ENCODE results near the gene SERPINB6.
"Not testable (repeated sequence)": the region's sequence is repeated elsewhere in the genome, so short reads cannot be mapped to it uniquely, and the experiment has no call there.

SERPINB6 gene

GRCh38 chr6:2977799-2978590 is 6.6 kb upstream of the SERPINB6 start:
- DNase-seq (ENCODE audit: low read depth in 2 of 2), result no peak

GRCh38 chr6:2977290-2977689 is 5.9 kb upstream of the SERPINB6 start:
- no peak for DNase-seq (ENCODE audit: low read depth in 2 of 2)

DNA sequence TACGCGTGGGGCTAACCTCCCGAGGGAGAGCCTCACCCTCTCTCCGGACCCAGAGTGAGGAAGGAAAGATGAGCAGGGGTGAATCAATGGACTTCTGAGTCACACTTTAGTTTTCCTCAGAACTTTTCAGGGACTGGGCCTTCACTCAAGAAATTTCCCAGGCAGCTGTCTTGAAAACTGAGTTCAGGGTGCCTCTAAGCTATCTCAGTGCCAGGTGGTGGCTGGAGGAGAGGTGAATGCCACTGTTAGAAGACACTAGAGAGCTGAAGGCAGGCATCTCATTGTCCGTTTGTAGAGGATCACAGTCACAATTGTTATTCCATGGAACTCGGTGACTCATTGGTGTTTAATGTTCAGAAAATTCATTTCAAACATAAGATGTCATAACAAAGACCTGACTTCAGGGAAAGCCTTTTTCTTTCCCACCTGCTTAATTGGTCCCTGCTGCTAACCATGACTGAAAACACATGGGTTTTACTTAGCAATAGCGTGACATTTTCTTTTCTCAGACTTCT is 5.3 kb upstream of the SERPINB6 start:
- DNase-seq (ENCODE audit: low read depth in 2 of 2), result peak; percentile 58 to 64

DNA sequence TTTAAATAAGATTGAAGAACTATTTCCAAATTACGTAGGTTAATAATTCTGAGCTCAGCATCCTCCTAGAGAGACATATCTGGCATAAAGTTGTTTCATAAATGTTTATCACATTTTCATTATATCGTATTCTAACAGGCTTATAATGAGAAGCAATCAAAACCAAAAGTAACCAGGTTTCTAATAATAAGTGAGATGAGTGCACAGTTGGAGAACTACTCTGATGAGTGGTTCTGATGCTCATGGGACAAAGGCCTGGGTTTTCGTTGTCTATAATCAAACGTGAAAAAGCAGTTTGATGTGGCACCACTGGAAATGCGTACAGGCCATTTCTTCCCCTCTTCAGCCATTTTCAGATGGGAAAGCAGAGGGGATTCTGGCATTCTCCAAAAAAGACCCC is 4.7 kb upstream of the SERPINB6 start:
- no peak for DNase-seq (ENCODE audit: low read depth in 2 of 2)

DNA sequence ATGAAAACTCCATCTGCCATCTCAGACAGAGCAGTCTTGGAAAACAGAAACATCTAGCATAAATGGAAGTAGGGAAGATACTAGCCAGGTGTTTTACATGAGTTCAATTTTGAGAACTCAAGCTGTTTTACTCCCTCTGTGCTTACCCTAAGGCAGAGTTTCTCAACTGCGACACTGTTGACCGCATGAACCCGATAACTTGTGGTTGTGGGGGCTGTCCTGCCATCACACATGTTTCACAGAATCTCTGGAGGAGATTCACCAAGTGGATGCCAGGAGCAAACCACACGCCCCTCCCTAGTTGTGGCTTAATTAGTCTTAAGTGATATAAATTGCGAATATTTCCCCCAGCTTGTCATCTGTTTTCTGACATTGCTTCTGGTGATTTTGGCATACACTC is 2.3 kb upstream of the SERPINB6 start:
- peak in 1 of 2 experiments; percentile 39 for DNase-seq (ENCODE audit: low read depth in 2 of 2)

GRCh38 chr6:2973180-2973579 is 1.8 kb upstream of the SERPINB6 start:
- not testable (repeated sequence) for DNase-seq (ENCODE audit: low read depth in 2 of 2)

DNA sequence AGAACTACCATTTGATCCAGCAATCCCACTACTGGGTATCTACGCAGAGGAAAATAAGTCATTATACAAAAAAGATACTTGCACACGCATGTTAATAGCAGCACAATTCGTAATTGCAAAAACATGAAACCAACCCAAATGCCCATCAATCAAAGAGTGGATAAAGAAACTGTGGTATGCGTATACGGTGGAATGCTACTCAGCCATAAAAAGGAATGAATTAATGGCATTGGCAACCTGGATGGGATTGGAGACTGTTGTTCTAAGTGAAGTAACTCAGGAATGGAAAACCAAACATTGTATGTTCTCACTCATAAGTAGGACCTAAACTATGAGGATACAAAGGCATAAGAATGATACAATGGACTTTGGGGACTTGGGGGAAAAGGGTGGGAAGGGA is 1.3 kb upstream of the SERPINB6 start:
- not testable (repeated sequence) for DNase-seq (ENCODE audit: low read depth in 2 of 2)

GRCh38 chr6:2972219-2972487 is 786 bp upstream of the SERPINB6 start:
- not testable (repeated sequence) for DNase-seq (ENCODE audit: low read depth in 2 of 2)

- no peak for DNase-seq (ENCODE audit: low read depth in 2 of 2)
These were observed 481 bp downstream of the SERPINB6 start for GRCh38 chr6:2970753-2971419.

DNA sequence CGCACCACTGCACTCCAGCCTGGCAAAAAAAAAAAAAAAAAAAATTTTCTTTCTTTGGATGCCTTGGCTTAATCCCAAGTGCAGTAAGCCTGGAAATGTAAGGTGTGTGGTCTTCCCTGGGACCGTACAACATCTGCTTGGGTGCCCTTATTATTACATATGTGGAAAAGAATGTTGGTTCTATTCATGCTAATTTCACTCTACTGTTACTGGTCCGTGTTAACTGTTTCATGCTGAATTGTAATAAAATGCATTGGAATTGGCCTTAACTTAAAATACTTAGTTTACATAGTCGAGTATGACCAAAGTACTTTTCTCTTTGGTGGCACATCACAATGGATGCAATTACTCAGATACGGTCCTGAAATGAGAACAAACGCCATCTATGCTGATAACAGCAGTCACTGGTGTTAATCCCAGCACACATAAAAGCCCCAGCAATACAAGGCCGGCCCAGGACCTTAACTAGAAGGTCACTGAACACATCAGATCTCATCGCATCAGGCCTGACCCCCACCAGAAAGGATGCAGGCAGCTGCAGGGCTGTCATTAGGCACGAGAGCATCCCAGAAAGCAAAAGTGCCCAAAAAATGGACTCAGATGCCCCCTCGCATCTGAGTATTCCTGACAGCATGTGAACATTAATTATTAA is 1.2 kb downstream of the SERPINB6 start:
- no peak for DNase-seq (ENCODE audit: low read depth in 2 of 2)

- no peak for DNase-seq (ENCODE audit: low read depth in 2 of 2)
These were observed 1.8 kb downstream of the SERPINB6 start for GRCh38 chr6:2969549-2969948.

DNA sequence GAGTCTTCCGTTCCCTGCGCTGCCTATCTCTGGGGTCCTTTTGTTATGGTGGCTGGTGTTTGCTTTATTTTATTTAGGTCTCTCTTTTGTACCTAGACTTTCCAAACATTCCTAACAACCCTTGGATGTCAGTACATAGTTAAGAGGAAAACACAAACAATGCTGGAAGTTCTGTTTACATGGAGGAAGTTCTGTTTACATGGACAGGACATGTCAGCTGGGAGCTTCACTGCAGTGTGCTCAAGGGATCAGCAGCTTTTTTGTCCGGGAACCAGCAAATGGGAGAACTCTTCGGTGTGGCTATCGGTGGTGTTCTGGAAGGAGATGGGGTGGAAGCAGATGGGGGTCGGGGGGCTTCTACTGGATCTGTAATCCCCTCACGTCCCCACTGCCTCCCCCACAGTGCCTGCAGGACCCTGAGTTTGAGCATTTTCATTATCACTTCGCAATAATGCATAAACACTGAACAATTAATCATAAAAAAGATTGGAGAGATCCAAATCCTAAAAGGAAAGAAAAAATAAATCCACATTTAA is 2.7 kb downstream of the SERPINB6 start:
- no peak for DNase-seq (ENCODE audit: low read depth in 2 of 2)

DNA sequence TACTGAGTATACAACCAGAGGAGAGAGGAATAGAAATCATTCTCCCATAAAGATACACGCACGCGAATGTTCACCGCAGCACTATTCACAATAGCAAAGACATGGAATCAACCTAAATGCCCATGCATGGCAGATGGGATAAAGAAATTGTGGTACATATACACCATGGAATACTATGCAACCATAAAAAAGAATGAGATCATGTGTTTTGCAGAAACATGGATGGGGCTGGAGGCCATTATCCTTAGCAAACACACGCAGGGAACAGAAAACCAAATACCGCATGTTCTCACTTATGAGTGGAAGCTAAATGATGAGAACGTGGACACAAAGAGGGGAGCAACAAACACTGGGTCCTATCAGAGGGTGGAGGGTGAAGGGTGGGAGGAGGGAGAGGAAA is 3.4 kb downstream of the SERPINB6 start:
- DNase-seq (ENCODE audit: low read depth in 2 of 2), result no peak

- no peak for DNase-seq (ENCODE audit: low read depth in 2 of 2)
These were observed 5.0 kb downstream of the SERPINB6 start for GRCh38 chr6:2966347-2966746.

- no peak for DNase-seq (ENCODE audit: low read depth in 2 of 2)
These were observed 6.4 kb downstream of the SERPINB6 start for GRCh38 chr6:2964793-2965505.

DNA sequence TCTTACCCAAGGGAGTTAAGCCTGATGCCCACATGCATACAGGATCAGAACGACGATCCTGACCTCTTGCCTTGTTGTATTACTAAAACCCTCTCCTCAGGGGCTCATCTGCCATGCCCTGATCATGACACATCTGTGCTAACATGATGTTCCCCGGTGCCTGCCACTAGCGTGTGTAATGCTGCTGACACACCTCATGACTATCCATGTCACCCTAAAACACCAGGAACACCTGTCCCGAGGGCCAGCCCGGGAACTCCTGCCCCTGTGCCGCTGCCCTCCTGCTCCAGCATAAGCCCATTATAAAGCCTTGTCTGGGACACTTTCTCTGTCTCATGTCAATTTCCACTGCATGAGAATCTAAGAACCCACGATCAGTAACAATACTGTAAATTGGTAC is 7.6 kb downstream of the SERPINB6 start:
- no peak for DNase-seq (ENCODE audit: low read depth in 2 of 2)

GRCh38 chr6:2962636-2963035 is 8.7 kb downstream of the SERPINB6 start:
- DNase-seq (ENCODE audit: low read depth in 2 of 2), result no peak

GRCh38 chr6:2962004-2962403 is 9.4 kb downstream of the SERPINB6 start:
- DNase-seq (ENCODE audit: low read depth in 2 of 2), result no peak

GRCh38 chr6:2961506-2961905 is 9.9 kb downstream of the SERPINB6 start:
- no peak for DNase-seq (ENCODE audit: low read depth in 2 of 2)

DNA sequence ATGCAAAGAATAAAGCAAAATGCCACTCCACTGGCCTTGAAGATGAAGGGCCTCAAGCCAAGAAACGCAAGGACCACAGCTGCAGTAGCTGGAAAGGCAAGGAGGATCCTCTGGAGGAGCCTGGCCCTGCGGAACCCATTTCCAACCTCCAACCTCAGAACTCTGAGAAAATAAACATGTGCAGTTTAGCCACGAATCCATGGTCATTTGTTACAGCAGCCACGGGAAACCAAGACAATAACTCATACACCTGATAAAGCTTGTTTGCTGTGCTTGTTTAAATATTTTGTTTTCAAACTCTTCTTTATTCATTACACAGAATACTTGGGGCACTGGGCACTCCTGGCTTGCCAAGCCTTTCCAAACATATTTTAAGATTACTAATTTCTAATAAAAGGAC is 10.4 kb downstream of the SERPINB6 start:
- no peak for DNase-seq (ENCODE audit: low read depth in 2 of 2)

GRCh38 chr6:2959909-2960719 is 11.3 kb downstream of the SERPINB6 start:
- peak; percentile 44 to 45 for DNase-seq (ENCODE audit: low read depth in 2 of 2)

Measured in fibroblast of skin of left biceps (primary cell).